ENCODE results near the gene DVL3.
A peak's percentile ranks its signal among the peaks of the same experiment; 100 is the strongest.
"Not testable (repeated sequence)": the region's sequence is repeated elsewhere in the genome, so short reads cannot be mapped to it uniquely, and the experiment has no call there.

Gene DVL3

DNA sequence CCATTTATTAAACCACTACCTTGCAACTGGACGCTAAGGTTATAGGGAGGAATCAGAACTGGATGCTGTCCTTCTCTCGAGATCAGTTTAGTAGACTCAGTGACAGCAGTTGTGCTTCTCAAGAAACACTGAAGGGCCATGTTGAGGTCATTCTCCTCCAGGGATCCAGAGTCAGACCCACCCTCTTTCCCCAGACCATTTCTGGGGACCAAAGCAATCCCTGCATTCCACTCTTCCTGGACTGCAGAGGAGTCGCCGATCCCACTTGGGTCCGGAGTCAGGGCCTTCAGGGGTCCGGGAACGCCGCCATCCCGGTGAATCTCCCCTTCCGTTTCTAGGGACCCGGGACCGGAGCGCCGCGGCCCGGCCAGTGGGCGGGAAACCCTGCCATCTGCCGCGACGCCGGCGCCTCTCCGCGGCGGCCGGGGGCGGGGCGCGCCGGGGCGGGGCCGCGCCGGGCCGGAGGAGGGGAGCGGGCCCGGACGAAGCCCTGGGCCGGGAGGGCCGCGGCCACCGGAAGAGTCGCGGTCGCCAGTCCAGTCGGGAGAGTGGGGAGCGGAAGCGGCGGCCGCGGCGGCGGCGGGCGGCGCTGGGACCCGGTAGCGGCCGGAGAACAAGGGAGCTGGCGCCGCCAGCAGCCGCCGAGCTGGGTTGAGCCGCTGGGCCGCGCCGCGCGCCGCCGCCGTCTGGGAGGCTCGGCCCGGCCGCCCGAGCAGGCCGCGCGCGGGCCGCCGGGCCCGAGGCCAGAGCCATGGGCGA, at the start of gene DVL3:
Gene DVL3, plus strand, starts transcription at position 493 of the 759 bp plus-strand sequence. Its CDS starts 259 bp downstream, at position 752.
- no peak for DNase-seq

DNA sequence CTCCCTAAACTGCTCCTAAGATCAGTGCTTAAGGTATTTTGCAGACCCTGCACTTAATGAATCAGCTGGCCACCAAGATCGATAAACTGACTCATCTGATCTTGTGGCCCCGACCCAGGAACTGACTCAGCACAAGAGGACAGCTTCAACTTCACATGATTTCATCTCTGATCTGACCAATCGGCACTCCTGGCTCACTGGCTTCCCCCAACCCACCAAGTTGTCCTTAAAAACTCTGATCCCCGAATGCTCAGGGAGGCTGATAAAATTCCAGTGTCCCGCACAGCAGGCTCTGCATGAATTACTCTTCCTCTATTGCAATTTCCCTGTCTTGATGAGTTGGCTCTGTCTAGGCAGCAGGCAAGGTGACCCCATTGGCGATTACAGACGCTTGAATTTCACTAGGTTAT, 44.9 kb upstream of the DVL3 start:
- DNase-seq, result no peak

DNA sequence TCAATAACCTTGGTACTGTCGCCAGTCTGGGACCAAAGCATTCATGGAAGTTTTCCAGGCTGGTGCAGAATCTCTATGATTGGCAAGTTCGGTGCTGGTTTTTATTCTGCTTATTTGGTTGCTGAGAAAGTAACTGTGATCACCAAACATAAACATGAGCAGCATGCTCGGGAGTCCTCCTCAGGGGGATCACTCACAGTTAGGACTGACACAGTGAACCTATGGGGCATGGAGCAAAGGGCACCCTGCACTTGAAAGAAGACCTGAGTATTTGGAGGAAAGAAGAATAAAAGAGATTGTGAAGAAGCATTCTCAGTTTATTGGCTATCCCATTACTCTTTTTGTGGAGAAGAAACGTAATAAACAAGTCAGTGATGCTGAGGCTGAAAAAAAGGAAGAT, 39.2 kb upstream of the DVL3 start:
- no peak for DNase-seq

DNA sequence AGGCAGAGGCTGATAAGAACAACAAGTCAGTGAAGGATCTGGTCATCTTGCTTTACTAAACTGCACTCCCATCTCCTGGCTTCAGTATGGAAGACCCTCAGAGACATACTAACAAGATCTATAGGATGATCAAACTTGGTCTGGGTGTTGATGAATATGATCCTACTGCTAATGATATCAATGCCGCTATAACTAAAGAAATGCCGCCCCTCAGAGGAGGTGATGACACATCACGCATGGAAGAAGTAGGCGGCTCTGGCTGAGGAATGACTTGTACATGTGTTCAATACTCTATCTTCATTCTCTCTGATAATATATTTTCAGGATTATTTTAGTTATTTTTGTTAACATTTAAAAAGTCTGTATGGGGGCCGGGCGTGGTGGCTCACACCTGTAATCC, 37.5 kb upstream of the DVL3 start:
- DNase-seq, result no peak

DNA sequence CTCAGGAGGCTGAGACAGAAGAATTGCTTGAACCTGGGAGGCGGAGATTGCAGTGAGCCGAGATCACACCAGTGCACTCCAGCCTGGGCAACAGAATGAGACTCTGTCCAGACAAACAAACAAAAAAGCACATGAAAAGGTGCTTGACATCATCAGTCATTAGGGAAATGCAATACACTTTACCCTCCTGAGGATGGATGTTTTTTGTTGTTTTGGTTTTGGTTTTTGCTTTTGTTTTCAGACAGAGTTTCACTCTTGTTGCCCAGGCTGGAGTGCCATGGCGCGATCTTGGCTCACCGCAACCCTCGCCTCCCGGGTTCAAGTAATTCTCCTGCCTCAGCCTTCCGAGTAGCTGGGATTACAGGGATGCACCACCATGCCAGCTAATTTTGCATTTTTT, 34.1 kb upstream of the DVL3 start:
- not testable (repeated sequence) for DNase-seq

DNA sequence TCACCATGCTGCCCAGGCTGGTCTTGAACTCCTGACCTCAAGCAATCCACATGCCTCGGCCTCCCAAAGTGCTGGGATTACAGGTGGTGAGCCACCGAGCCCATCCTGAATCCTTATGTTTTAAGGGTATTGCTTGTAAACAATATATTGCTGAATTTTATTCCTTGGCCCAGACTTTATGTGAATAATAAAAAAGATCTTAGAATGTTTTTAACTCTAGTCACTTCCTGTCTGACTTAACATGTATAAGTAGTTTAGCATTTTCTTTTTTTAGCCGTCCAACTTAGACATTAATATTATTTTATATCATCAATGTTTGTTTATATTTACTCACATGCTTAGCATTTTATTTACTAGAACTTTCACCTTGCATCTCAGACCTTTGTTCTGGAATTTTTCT, 29.2 kb upstream of the DVL3 start:
- DNase-seq, result no peak

DNA sequence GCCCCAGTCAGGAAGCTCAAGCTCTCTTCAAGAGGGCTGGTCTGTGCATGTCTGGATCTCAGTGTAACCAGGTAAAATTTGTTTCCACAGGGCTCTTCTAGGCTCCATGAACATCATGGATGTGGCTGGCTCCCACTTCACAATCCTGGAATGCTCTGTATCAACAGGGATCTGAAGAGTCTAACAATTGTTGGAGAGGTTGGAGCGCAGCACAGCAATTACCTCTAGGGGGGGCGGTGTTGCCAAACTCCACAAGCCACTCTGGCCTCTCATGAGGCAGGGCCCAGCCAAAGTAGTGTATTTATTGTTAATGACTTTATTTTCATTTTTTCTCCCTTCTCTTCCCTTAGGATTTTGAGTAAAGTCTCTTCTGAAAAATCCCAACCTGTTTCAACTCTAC, 26.2 kb upstream of the DVL3 start:
- no peak for DNase-seq

DNA sequence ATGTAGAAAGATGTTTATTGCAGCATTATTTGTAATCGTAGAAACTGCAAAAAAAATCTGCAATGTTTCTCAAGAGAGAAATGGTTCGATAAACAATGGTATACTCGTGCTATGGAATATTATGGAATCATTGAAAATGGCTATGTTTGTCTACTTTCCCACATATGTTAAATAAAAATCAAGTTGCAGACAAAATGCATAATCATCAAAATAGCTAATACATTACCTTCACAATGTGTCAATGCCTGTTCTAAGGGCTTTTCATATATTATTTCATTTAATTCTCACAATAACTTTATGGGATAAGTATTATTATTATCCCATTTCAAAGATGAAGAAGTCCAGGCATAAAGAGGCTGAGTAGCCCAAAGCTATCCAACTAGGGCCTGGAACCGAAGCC, 22.2 kb upstream of the DVL3 start:
- no peak for DNase-seq

DNA sequence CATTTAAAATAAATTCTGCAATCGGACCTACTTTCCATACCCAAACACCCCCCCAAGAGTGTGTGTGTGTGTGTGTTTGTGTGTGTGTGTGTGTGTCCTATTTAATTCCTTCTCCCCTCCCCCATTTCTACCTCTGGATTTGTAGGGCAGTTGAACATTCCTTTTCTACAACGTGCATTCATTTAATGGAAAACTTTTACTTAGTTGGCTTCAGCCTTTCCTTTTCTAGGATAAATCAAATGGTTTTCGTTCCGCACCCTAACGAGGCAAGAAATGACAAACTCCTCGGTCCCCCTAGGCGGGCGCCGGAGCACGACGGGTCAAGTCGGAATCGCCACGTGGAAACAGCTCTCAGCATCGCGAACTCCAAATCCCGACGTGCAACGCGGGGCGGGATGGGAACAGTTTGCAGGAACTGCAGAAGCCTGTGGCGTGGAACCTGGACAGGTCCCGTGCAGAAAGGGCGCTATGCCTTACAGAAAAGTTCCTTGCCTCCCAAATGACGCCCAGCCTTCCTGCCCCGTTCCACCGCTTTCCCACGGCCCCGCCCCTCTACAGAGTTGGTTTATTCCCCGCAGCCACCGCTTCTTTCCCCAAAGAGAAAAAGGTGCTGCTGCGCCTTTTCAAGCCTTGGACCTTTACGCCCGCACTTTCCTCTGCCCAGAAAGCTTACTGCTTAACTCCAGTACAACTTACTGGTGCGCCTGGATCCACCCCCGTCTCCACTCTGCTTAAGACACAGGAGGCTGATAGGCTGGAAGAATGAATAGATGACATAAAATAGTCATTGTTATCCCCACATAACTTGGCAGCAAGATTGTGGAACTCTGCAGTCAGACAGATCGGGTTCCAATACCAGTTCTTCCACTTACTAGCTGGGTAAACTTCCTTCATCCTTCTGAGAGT, 21.1 kb upstream of the DVL3 start:
- peak; percentile 48 for DNase-seq

DNA sequence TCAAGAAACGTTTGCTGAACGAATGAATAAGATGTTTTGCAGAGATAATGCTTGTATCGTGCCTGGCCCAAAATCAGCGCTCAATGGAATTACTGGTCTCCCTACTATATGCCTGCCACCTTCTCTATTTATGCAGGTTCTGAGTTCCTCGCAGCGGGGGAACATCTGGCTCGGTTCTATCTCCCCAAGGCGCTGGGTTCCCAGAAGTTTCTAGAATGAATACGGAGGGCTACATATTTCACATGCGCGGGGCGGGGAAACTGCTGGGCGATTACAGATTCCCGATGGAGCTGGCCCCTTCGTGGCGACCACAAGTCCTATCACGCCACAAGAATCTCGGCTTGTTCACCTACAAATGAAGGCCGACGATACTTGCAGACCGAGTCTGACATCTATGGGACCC, 20.4 kb upstream of the DVL3 start:
- DNase-seq, result no peak

DNA sequence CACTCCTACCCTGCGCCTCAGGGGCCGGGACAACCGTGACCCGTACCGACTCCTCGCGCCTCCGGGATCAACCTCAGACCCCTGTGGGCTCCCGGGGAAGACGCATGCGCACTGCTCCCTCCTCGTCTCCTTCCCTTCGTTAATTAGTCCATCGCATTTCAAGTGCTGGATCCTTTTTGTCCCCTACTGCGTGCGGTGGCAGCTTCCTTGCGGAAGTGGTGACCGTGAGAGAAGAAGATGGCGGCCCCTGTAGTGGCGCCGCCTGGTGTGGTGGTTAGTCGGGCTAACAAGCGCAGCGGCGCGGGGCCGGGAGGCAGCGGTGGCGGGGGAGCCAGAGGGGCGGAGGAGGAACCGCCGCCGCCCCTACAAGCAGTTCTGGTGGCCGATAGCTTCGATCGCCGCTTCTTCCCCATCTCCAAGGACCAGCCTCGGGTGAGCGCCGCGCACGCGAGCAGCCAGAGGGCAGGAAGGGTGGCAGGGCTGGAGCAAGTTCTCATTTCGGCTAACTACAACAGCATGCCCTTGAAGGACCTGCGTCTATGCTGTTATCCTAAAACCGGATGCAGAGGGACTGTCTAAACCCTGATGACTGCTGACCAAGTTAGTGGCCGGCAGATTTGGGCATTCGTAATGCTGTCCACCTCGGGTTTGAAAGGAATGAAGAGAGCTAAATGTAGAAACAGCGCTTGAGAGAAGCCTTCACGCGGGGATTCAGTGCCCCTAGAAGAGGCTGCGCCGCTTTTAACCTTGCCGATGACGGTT, 19.8 kb upstream of the DVL3 start, which contains the start of gene EIF2B5:
Gene EIF2B5, plus strand, starts transcription at position 210 of the 762 bp plus-strand sequence. Its CDS starts 28 bp downstream, at position 238.
- DNase-seq, result peak; percentile 94

DNA sequence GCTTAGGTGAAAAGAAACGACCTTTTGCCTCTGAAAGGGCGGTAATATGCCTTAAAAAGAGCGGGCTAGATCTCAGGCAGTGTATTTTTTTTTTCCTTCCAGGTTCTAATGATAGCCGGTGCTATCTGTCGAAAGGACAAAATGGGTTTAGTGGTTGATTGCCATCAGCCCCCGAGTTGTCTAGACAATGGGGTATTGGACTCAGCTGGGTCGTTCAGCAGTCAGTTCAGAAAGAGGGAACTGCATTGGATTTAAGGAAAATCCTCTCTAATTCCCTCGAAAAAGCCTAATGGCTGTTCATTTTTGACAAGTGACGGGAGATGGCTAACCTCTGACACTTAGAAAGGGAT, 19.3 kb upstream of the DVL3 start:
- no peak for DNase-seq

DNA sequence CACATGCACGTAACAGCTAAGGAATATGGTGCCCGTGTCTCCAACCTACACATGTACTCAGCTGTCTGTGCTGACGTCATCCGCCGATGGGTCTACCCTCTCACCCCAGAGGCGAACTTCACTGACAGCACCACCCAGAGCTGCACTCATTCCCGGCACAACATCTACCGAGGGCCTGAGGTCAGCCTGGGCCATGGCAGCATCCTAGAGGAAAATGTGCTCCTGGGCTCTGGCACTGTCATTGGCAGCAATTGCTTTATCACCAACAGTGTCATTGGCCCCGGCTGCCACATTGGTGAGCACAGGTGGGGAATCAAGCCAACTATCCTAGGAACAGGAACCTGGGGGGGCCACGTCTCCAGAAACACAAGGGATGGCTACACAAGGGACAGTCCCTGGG, 14.7 kb upstream of the DVL3 start:
- DNase-seq, result no peak

DNA sequence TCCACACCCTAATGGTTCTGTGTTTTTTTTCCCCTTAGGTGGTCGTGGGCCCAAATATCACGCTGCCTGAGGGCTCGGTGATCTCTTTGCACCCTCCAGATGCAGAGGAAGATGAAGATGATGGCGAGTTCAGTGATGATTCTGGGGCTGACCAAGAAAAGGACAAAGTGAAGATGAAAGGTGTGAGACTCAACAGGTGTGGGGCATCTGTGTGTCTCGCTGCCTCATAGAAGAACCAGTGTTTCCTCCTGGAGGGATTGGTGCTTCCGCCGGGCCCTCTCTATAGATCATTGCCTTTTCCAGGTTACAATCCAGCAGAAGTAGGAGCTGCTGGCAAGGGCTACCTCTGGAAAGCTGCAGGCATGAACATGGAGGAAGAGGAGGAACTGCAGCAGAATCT, 13.0 kb upstream of the DVL3 start:
- no peak for DNase-seq

DNA sequence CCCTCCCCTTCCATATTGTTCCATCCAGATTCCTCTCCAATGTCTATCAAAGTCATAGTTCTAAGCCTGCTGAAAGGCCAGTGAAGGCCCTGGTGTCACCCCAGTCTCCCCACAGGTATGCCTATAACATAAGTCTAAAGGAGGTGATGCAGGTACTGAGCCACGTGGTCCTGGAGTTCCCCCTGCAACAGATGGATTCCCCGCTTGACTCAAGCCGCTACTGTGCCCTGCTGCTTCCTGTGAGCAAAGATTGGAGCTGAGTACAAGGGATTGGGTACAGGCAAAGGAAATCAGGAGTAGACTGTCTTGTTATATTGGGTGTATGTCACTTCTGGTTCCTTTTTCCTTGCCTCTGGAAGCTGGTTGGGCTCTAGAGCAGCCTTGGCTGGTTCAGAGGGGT, 11.8 kb upstream of the DVL3 start:
- no peak for DNase-seq

DNA sequence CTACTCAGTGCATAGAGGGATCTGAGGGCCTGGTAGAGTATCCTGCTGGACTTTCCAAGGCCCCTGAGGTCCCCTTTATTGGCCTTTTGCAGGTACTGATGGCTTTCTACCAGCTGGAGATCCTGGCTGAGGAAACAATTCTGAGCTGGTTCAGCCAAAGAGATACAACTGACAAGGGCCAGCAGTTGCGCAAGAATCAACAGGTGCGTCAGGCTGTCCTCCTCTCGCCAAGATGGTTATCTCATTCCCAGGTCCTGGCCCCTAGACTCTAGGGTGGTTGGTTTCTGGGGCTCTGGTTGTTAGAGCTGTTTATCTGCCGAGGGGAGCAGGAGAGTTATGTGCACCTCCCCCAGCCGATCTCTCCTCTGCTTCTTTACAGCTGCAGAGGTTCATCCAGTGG, 10.7 kb upstream of the DVL3 start:
- DNase-seq, result no peak

DNA sequence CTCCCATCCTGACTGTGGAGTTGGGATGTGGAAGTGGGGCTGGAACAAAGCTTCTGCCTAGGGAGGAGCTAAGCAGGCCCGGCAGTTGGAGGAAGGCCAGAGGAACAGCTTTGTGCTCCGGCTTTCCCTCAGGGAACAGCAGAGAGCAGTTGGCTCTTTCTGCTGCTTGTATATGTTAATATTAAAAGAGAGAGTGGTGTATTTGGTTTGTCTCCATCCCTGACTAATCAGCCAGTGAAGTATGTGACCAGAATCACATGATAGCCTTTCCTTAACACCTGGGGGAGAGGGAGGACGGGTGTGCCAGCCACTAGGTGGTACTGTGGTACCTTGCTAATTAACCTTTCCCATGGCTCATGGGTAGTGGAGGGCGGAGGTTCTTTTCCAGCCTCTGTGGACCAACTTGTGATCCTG, 10.1 kb upstream of the DVL3 start:
- peak; percentile 34 for DNase-seq

DNA sequence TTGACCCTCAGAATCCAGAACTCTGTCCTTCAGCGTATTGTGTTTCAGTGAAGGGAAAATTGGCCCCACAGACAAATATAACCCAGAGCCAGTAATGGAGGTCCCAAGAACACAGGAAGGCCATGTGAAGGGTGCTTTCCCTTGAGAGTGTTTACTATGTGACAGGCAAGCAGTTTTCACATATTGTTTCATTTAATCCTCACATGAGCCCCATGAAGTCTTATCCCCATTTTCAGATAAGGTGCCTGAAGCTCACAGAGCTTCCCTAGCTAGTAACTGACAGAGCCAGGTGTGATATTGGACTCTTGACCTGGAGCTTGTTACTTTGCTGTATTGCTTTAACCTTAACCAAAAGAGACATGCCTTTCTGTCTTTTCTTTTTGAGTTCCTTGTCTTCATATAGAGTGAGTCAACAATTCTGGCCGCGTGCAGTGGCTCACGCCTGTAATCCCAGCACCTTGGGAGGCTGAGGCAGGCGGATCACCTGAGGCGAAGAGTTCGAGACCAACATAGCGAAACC, 9.4 kb upstream of the DVL3 start:
- DNase-seq, result no peak

DNA sequence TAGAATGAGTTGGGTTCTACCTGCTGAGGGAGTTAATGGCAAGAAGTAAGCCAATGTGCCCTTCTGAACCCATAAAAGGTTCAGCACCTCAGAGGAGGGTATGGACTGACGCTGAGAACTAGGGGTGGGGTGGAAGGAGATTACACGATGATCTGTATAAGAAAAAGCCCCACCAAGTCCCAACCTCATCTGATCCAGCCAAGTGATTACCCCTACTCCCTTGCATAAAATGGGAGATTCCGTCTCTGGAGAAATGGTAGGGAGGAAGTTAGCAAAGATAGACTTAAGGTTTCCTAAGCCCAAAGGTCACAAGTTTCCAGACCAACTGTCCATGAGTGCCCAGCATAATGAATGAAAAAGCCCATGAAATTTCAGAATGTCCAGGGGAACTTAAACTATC, 7.1 kb upstream of the DVL3 start:
- no peak for DNase-seq

DNA sequence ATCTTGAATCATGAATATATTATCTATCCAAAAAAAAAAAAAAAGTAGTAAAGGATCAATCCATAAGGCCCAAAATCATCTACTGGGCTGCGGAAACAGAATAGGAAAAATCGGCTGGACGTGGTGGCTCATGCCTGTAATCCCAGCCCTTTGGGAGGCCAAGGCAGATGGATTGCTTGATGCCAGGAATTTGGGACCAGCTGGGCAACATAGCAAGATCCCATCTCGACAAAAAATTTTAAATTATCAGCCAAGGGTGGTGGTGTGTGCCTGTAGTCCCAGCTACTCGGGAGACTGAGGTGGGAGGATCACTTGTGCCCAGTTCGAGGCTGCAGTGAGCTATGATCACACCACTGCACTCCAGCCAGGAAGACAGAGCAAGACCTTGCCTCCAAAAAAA, 6.1 kb upstream of the DVL3 start:
- no peak for DNase-seq

DNA sequence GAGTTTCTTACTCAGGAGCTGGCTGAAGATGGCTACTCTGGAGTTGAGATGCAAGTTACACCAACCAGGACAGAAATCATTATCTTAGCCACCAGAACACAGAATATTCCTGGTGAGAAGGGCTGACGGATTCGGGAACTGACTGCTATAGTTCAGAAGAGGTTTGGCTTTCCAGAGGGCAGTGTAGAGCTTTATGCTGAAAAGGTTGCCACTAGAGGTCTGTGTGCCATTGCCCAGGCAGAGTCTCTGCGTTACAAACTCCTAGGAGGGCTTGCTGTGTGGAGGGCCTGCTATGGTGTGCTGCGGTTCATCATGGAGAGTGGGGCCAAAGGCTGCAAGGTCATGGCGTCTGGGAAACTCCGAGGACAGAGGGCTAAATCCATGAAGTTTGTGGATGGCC, 5.4 kb upstream of the DVL3 start:
- DNase-seq, result not testable (repeated sequence)

DNA sequence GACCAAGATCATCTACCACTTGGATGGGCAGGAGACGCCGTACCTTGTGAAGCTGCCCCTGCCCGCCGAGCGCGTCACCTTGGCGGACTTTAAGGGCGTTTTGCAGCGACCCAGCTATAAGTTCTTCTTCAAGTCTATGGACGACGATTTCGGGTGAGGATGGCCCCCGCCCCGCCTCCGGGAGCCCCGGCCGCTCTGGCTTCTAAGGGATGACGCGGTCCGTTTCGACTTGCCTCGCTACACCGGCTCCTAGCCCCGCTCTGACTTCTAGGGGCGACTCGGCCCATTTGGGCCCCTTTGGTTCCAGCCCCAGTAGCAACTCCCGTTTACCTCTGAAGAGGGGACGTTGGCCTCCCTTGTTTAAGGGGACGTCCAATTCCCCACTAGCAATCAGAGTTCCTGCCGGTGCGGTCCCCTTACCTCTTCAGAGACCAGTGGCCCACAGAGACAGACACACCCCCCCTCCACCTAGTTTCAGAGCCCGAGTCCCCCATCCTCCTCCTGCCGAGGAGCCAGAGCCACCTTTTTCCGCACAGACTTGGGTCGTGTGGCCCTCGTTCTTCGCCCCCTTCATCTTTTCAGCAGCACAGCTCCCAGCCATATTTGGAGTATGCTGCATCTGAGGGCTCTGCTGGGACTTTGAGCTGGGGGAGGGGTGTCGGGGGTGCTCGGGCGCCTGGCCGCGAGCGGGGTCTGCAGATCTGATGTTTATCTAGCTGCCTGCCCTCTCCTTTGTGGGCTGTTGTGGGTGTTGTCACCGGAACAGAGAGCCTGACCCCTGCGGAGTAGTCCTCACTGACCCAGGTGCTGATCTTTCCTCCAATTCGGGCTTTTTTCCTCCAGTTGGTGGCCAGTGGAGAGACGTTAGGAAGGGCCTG, 706 bp downstream of the DVL3 start:
- DNase-seq, result no peak

All from CD4-positive, alpha-beta T cell treated with Interleukin-4 for 4 hours (primary cell).